AG10803 (cell line): ENCODE results near the gene SYTL2.

ENCODE experiments used
- DNase-seq: peaks from one replicate; pipeline ENCODE4 v3.0.0; 2010; ENCODE audit warnings: low read depth
- H3K4me3 ChIP-seq: 2 replicates; pipeline ENCODE4 v1.5.1; 2011; ENCODE audit warnings: mild to moderate bottlenecking, low read length, control low read depth
- TF ChIP-seq, protein P1 (sequence below): conservative IDR thresholded peaks from 2 replicates; pipeline ENCODE4 v1.5.1; 2011; ENCODE audit warnings: mild to moderate bottlenecking, low read length, control low read depth, inconsistent platforms

Gene SYTL2

DNA sequence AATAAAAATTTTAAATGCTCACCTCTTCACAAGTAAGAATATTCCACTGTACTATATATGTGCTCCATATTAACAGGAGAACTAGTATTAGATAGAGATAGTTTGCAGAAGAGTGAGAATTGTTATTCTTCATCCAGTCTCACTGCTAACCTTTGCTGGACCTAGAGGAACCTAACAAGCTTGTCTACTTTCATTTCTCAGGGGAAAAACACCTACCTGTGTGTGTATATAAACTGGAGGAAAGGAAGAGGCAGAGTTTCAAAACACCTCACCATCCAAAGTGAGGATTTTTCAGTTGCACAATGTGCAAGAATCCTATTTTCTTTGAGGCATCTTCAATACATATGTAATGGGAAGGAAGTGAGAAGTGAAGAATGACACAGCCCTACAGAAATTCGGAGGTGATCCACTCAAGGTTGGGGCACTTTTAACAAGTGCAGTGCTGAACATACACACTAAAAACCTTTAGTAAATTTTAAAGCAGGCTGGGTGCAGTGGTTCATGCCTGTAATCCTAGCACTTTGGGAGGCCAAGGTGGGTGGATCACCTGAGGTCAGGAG is 52.4 kb downstream of the SYTL2 start:
- no peak overlapping the region for H3K4me3 ChIP-seq
- DNase-seq = no peak
- TF ChIP-seq, protein P1, sequence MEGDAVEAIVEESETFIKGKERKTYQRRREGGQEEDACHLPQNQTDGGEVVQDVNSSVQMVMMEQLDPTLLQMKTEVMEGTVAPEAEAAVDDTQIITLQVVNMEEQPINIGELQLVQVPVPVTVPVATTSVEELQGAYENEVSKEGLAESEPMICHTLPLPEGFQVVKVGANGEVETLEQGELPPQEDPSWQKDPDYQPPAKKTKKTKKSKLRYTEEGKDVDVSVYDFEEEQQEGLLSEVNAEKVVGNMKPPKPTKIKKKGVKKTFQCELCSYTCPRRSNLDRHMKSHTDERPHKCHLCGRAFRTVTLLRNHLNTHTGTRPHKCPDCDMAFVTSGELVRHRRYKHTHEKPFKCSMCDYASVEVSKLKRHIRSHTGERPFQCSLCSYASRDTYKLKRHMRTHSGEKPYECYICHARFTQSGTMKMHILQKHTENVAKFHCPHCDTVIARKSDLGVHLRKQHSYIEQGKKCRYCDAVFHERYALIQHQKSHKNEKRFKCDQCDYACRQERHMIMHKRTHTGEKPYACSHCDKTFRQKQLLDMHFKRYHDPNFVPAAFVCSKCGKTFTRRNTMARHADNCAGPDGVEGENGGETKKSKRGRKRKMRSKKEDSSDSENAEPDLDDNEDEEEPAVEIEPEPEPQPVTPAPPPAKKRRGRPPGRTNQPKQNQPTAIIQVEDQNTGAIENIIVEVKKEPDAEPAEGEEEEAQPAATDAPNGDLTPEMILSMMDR = no peak

DNA sequence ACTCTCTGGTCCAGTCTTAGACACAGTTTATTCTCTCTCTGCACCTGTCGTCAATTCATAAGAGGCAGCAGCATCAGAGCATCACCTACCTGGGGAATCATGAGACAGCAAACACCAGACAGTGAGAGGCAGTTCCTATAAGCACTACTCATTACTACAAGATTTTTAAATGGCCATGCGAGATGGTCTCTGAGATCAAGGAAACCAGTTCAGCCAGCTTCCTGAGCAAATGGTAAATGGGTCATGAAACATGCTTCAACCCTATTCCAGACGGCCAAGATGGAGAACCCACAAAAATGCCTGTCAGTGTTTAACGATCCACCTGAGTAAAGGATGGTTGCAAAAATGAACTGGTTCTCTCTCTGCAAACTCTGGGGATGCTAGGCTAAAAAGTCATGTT is 52.9 kb downstream of the SYTL2 start:
- TF ChIP-seq, protein P1 = no peak
- no peak for DNase-seq
- no peak overlapping the region for H3K4me3 ChIP-seq

DNA sequence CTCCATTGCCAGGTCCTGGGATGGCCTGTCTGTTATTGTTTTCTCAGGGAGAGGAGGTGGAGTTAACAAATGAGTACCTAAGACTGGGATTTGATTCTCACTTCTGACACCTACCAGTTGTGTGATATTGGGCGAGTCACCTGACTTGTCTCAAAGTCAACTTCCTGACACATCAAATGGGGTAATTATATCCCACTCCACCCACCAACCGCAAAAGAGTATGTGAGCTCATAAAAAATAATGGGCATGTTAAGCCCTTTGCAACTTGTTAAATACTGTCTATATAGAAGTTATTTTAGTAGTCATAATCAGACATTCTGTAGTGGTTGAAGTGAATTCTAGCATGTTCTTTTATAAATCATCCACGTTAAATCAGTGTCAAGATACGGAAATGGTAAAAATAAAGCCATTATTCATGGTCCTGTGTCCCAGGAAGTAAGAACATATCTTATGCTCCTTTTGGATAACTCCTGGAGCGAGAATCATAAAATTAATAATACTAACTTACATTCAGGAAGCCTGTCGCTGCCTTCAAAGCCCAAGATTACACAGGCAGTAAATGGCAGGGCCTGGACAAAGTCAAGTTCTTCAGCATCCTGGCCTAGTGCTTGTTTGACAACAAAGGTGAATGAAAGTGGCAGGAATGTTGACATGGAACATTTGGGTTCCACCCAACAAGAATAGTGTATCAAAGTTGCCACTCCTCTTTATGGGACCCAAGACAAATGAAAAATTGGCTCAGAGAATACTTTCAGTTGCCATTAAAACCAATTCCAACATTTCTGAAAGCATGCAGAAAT is 54.3 kb downstream of the SYTL2 start:
- TF ChIP-seq, protein P1 = no peak
- H3K4me3 ChIP-seq = no peak overlapping the region
- no peak for DNase-seq

DNA sequence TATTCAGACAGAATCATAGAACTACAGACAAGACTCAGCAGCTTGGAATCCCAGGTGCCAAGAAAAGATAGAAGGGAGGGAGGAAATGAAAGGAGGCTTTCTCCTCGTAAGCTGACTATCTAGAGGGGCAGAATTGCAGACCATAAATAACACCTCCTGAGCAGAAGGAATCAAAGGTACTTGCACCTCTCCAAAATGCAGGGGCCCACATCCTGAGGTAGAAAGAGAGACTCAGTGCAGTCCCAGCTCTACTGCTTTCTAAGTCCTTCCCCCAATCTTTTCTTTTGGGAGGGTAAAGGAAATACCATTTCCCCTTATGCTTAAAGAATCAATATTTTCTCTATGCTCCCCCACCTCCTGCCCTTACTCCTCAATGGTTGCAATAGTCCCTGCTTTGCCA is 55.2 kb downstream of the SYTL2 start:
- TF ChIP-seq, protein P1 = no peak
- no peak for DNase-seq
- H3K4me3 ChIP-seq = no peak overlapping the region

DNA sequence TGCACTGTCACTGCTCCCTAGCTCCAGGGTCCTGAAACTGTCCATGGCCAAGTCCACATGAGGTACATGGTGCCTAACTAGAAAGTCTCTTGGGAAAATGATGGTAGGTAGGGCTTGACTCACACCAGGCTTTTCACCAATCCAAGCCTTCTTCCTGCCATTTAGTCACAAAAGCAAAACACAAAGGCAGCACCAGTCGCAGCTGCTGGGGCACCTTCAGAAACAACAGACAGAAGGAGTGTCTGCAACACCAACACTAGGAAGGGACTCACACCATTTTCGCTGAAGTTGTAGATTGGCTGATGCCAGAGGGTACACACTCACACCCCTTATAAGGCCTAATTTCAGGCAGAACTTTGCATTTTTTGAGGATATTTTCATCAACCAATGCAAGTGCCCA is 55.7 kb downstream of the SYTL2 start:
- no peak overlapping the region for H3K4me3 ChIP-seq
- DNase-seq = no peak
- TF ChIP-seq, protein P1 = no peak

DNA sequence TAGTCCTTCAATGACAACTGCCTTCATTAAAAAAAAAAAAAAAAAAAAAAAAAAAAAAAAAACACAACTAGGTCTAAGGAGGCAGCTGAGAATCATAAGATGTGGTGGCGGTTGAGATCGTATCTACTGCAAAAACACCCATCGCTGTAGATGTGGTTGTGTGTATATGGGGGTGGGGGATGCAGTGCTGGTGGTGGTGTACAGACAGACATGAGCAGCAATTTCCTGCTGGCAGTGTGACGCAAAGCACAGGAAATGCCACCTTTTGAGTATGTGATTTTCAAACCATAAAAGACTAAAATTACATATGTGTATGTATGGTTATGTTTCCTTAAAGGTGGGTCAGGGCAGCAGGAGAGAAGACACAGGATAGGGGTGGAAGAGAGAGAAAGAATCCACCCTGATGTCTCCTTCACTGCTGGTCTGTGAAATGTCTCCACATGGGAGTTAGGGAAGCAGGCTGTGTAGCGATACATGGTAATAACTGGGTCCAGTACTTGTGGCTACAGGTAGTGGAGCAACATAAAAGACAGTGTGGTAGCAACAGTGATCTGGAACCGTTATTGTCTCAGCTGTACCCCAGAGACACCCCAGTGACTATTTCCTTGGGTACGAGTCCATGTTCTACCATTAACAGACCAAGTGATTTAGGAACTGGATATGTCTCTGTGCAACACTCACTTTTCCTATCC is 57.9 kb downstream of the SYTL2 start:
- TF ChIP-seq, protein P1 = no peak
- H3K4me3 ChIP-seq = no peak overlapping the region
- no peak for DNase-seq
